Activated CD8-positive, alpha-beta T cell treated with anti-CD3 and anti-CD28 coated beads, Interleukin-2, amount 10 ng/mL, durations not matched to agents 7 days and 5 days (primary cell): ENCODE results near the gene TAB2. TPM values are rescaled to one million over a fixed set of nuclear protein-coding genes. Genes with fewer than 3 reads are reported as not detected.
A peak's percentile ranks its signal among the peaks of the same experiment; 100 is the strongest.

Experiments
- ATAC-seq: fragments of 150-1000 bp; cut with Tn5 transposase; one replicate; pipeline ENCODE4 v1.10.0; 2021; ENCODE audit warnings: moderate library complexity
- CTCF ChIA-PET: fragments of 350-600 bp; sonication (Branson Sonifier 250); formaldehyde crosslinking; loops from one replicate; lab custom pipeline; 2021; ENCODE audit warnings: antibody characterized with exemption; lab: Charles Lee
- POLR2A ChIA-PET: fragments of 350-600 bp; sonication (Branson Sonifier 250); formaldehyde crosslinking; loops from one replicate; lab custom pipeline; 2021; ENCODE audit warnings: antibody characterized with exemption; lab: Charles Lee
- DNase-seq: peaks from one replicate; pipeline ENCODE4 v3.0.0-alpha.2; 2020
- H3K27ac Mint-ChIP-seq: one replicate; pipeline ENCODE4 v1.8.0; 2021; ENCODE audit warnings: mild to moderate bottlenecking, mixed read lengths
- H3K27me3 Mint-ChIP-seq: one replicate; pipeline ENCODE4 v1.8.0; 2021; ENCODE audit warnings: low read depth, mixed read lengths
- H3K36me3 Mint-ChIP-seq: one replicate; pipeline ENCODE4 v1.8.0; 2021; ENCODE audit warnings: low read depth, mixed read lengths
- H3K4me1 Mint-ChIP-seq: one replicate; pipeline ENCODE4 v1.8.0; 2021; ENCODE audit warnings: low read depth, mixed read lengths
- H3K4me3 Mint-ChIP-seq: one replicate; pipeline ENCODE4 v1.8.0; 2021; ENCODE audit warnings: mild to moderate bottlenecking, mixed read lengths
- H3K9me3 Mint-ChIP-seq: one replicate; pipeline ENCODE4 v1.8.0; 2022; ENCODE audit warnings: mixed read lengths; ENCODE audit not compliant: insufficient read depth
- total RNA-seq, 2 experiments: library from RNA; stranded (reverse); gene quantifications; one replicate each; pipeline ENCODE4 v1.2.3, GENCODE V29; 2021

TAB2 gene
- total RNA-seq, 2 experiments from 2014 or later = 113 to 115 TPM

GRCh38 chr6:149333266-149333620 is 15.7 kb downstream of the TAB2 start:
- H3K27me3 Mint-ChIP-seq = no peaks in the 10 kb centered on the region
- H3K4me3 Mint-ChIP-seq = no peak overlapping the region
- DNase-seq (no peak), ATAC-seq (no peak)
- POLR2A ChIA-PET = interaction anchor here (1.1 to 1.7 kb wide), 4 partner anchors 10 to 281 kb away, joined by 3 to 5 read pairs (median 3); partner anchors contain the start of gene TAB2
- CTCF ChIA-PET = interaction anchor here (0.9 to 4.3 kb wide), 5 partner anchors 8 to 249 kb away, joined by 3 to 21 read pairs (median 5); no protein-coding TSS in a partner anchor
- no peaks in the 10 kb centered on the region for H3K9me3 Mint-ChIP-seq
- peak overlapping the region; percentile 7 for H3K27ac Mint-ChIP-seq
- peaks cover 46% of the 10 kb centered on the region for H3K36me3 Mint-ChIP-seq
- peaks cover 87% of the 10 kb centered on the region for H3K4me1 Mint-ChIP-seq

- Mint-ChIP-seq H3K27ac (peak overlapping the region; percentile 43), H3K36me3 (peaks cover 48% of the 10 kb centered on the region), H3K9me3 (peaks cover 5% of the 10 kb centered on the region), H3K27me3 (no peaks in the 10 kb centered on the region), H3K4me3 (no peak overlapping the region), H3K4me1 (peaks cover 85% of the 10 kb centered on the region)
- ATAC-seq (no peak), DNase-seq (no peak)
- ChIA-PET POLR2A (interaction anchor here (0.7 to 1.3 kb wide), 4 partner anchors 10 to 282 kb away, joined by 3 to 5 read pairs (median 3); partner anchors contain the start of gene TAB2), CTCF (interaction anchor here (0.7 to 4.3 kb wide), 4 partner anchors 9 to 250 kb away, joined by 3 to 21 read pairs (median 11); no protein-coding TSS in a partner anchor)
Observed at GRCh38 chr6:149334201-149334600, 16.7 kb downstream of the TAB2 start.

- H3K9me3 Mint-ChIP-seq = peaks cover 5% of the 10 kb centered on the region
- ChIA-PET CTCF (interaction anchor here (0.7 to 4.3 kb wide), 3 partner anchors 10 to 251 kb away, joined by 3 to 21 read pairs (median 5); no protein-coding TSS in a partner anchor), POLR2A (interaction anchor here (0.6 to 1.8 kb wide), 2 partner anchors 16 to 64 kb away, joined by 3 to 5 read pairs; no protein-coding TSS in a partner anchor)
- H3K36me3 Mint-ChIP-seq = peaks cover 49% of the 10 kb centered on the region
- H3K27me3 Mint-ChIP-seq = no peaks in the 10 kb centered on the region
- ATAC-seq (no peak), DNase-seq (no peak)
- peaks cover 82% of the 10 kb centered on the region for H3K4me1 Mint-ChIP-seq
- no peak overlapping the region for H3K4me3 Mint-ChIP-seq
- peak overlapping the region; percentile 43 for H3K27ac Mint-ChIP-seq
Observed at GRCh38 chr6:149334682-149335160, 17.2 kb downstream of the TAB2 start.

- POLR2A ChIA-PET = interaction anchor here (0.8 to 1.8 kb wide), 2 partner anchors 10 to 17 kb away, joined by 3 to 5 read pairs; no protein-coding TSS in a partner anchor
- Mint-ChIP-seq H3K4me1 (peaks cover 78% of the 10 kb centered on the region), H3K9me3 (peaks cover 5% of the 10 kb centered on the region), H3K36me3 (peaks cover 47% of the 10 kb centered on the region), H3K27me3 (no peaks in the 10 kb centered on the region), H3K27ac (peak overlapping the region; percentile 77), H3K4me3 (peak overlapping the region; percentile 11)
- ATAC-seq = peak; percentile 67
- DNase-seq = peak; percentile 36
- CTCF ChIA-PET = interaction anchor here (0.7 to 1.5 kb wide), 2 partner anchors 61 to 96 kb away, joined by 3 read pairs; no protein-coding TSS in a partner anchor
Observed at GRCh38 chr6:149335924-149336608, 18.6 kb downstream of the TAB2 start.

- peaks cover 5% of the 10 kb centered on the region for H3K9me3 Mint-ChIP-seq
- H3K27ac Mint-ChIP-seq = peak overlapping the region; percentile 77
- ATAC-seq (peak; percentile 57), DNase-seq (no peak)
- ChIA-PET POLR2A (interaction anchor here (1.8 kb wide), 1 partner anchor 18 kb away, joined by 5 read pairs; no protein-coding TSS in a partner anchor), CTCF (interaction anchor here (0.7 to 1.5 kb wide), 2 partner anchors 62 to 96 kb away, joined by 3 read pairs; no protein-coding TSS in a partner anchor)
- H3K4me1 Mint-ChIP-seq = peaks cover 78% of the 10 kb centered on the region
- H3K27me3 Mint-ChIP-seq = no peaks in the 10 kb centered on the region
- H3K4me3 Mint-ChIP-seq = peak overlapping the region; percentile 11
- H3K36me3 Mint-ChIP-seq = peaks cover 48% of the 10 kb centered on the region
Observed at GRCh38 chr6:149336609-149336928, 19.1 kb downstream of the TAB2 start.

GRCh38 chr6:149337320-149337719 is 19.8 kb downstream of the TAB2 start:
- H3K9me3 Mint-ChIP-seq = peaks cover 5% of the 10 kb centered on the region
- POLR2A ChIA-PET = interaction anchor here (0.6 to 3.2 kb wide), 2 partner anchors 20 to 252 kb away, joined by 3 to 10 read pairs; partner anchors contain the start of gene TAB2

GRCh38 chr6:149340200-149340599 is 22.7 kb downstream of the TAB2 start:
- H3K9me3 Mint-ChIP-seq = peaks cover 5% of the 10 kb centered on the region
- ChIA-PET CTCF (interaction anchor here (1.2 kb wide), 1 partner anchor 13 kb away, joined by 3 read pairs; no protein-coding TSS in a partner anchor), POLR2A (interaction anchor here (3.2 kb wide), 1 partner anchor 23 kb away, joined by 10 read pairs; the partner anchor contains the start of gene TAB2)
- H3K27ac Mint-ChIP-seq = no peak overlapping the region
- H3K4me3 Mint-ChIP-seq = no peak overlapping the region
- DNase-seq = no peak
- H3K4me1 Mint-ChIP-seq = peaks cover 78% of the 10 kb centered on the region
- H3K27me3 Mint-ChIP-seq = no peaks in the 10 kb centered on the region
- ATAC-seq = no peak
- H3K36me3 Mint-ChIP-seq = peaks cover 49% of the 10 kb centered on the region

More at GRCh38 chr6:149337320-149337719, 19.8 kb downstream of the TAB2 start:
- H3K4me3 Mint-ChIP-seq = peak overlapping the region; percentile 4
- peak overlapping the region; percentile 58 for H3K27ac Mint-ChIP-seq
- ATAC-seq (no peak), DNase-seq (no peak)
- H3K4me1 Mint-ChIP-seq = peaks cover 78% of the 10 kb centered on the region
- no peaks in the 10 kb centered on the region for H3K27me3 Mint-ChIP-seq
- CTCF ChIA-PET = interaction anchor here (0.9 to 1.5 kb wide), 4 partner anchors 12 to 179 kb away, joined by 3 read pairs; no protein-coding TSS in a partner anchor
- H3K36me3 Mint-ChIP-seq = peaks cover 47% of the 10 kb centered on the region

- ChIA-PET CTCF (interaction anchor here (0.7 to 1.5 kb wide), 3 partner anchors 9 to 41 kb away, joined by 3 to 7 read pairs (median 4); no protein-coding TSS in a partner anchor), POLR2A (no interaction called here)
- peaks cover 58% of the 10 kb centered on the region for H3K36me3 Mint-ChIP-seq
- H3K4me1 Mint-ChIP-seq = peaks cover 72% of the 10 kb centered on the region
- peak; percentile 43 for ATAC-seq
- no peak overlapping the region for H3K4me3 Mint-ChIP-seq
- H3K27ac Mint-ChIP-seq = peak overlapping the region; percentile 23
- no peak for DNase-seq
- H3K9me3 Mint-ChIP-seq = peaks cover 5% of the 10 kb centered on the region
- no peaks in the 10 kb centered on the region for H3K27me3 Mint-ChIP-seq
Observed at GRCh38 chr6:149342525-149342924, 25.0 kb downstream of the TAB2 start.

GRCh38 chr6:149343501-149343900 is 26.0 kb downstream of the TAB2 start:
- Mint-ChIP-seq H3K36me3 (peaks cover 55% of the 10 kb centered on the region), H3K4me3 (no peak overlapping the region), H3K4me1 (peaks cover 68% of the 10 kb centered on the region), H3K27me3 (no peaks in the 10 kb centered on the region), H3K27ac (no peak overlapping the region), H3K9me3 (peaks cover 4% of the 10 kb centered on the region)
- POLR2A ChIA-PET = interaction anchor here (0.6 kb wide), 1 partner anchor 51 kb away, joined by 3 read pairs; no protein-coding TSS in a partner anchor
- DNase-seq (no peak), ATAC-seq (no peak)
- CTCF ChIA-PET = interaction anchor here (0.7 to 0.8 kb wide), 2 partner anchors 17 to 42 kb away, joined by 3 read pairs; no protein-coding TSS in a partner anchor

GRCh38 chr6:149346078-149346477 is 28.6 kb downstream of the TAB2 start:
- H3K4me3 Mint-ChIP-seq = no peak overlapping the region
- POLR2A ChIA-PET = interaction anchor here (0.5 to 0.7 kb wide), 2 partner anchors 64 to 311 kb away, joined by 3 read pairs; no protein-coding TSS in a partner anchor
- H3K4me1 Mint-ChIP-seq = peaks cover 59% of the 10 kb centered on the region
- no peak for DNase-seq
- H3K9me3 Mint-ChIP-seq = no peaks in the 10 kb centered on the region
- CTCF ChIA-PET = interaction anchor here (1.1 to 1.5 kb wide), 2 partner anchors 10 to 264 kb away, joined by 4 read pairs; no protein-coding TSS in a partner anchor
- H3K27me3 Mint-ChIP-seq = no peaks in the 10 kb centered on the region
- no peak for ATAC-seq
- peaks cover 54% of the 10 kb centered on the region for H3K36me3 Mint-ChIP-seq
- H3K27ac Mint-ChIP-seq = no peak overlapping the region

- Mint-ChIP-seq H3K27me3 (no peaks in the 10 kb centered on the region), H3K4me3 (no peak overlapping the region), H3K4me1 (peaks cover 51% of the 10 kb centered on the region), H3K36me3 (peaks cover 46% of the 10 kb centered on the region), H3K27ac (no peak overlapping the region), H3K9me3 (no peaks in the 10 kb centered on the region)
- ChIA-PET CTCF (no interaction called here), POLR2A (no interaction called here)
- DNase-seq (no peak), ATAC-seq (no peak)
Observed at GRCh38 chr6:149347067-149347466, 29.6 kb downstream of the TAB2 start.
